HepG2 (cell line): ENCODE results near the gene CLTA. TPM values are rescaled to one million over a fixed set of nuclear protein-coding genes. Genes with fewer than 3 reads are reported as not detected.

Experiments used
- CC2D1A ChIP-seq: sonication (generic); formaldehyde crosslinking; IDR thresholded peaks from 2 replicates; pipeline ENCODE4 v1.8.1; 2023; ENCODE audit warnings: mild to moderate bottlenecking, missing genetic modification reagents
- FOXJ3 ChIP-seq: sonication (generic); formaldehyde crosslinking; IDR thresholded peaks from 2 replicates; pipeline ENCODE4 v1.4.0; 2020; ENCODE audit warnings: missing genetic modification reagents, mild to moderate bottlenecking, borderline replicate concordance
- FOXK1 ChIP-seq: sonication (generic); formaldehyde crosslinking; IDR thresholded peaks from 2 replicates; pipeline ENCODE4 v1.4.0; 2020; ENCODE audit warnings: low read depth, missing genetic modification reagents, borderline replicate concordance
- KLF9 ChIP-seq: IDR thresholded peaks from 2 replicates; pipeline ENCODE4 v1.6.1; 2016; ENCODE audit warnings: low read depth
- NFIB ChIP-seq: sonication (generic); formaldehyde crosslinking; IDR thresholded peaks from 2 replicates; pipeline ENCODE4 v1.9.0; 2021; ENCODE audit warnings: missing genetic modification reagents, mild to moderate bottlenecking, borderline replicate concordance
- THAP11 ChIP-seq: IDR thresholded peaks from 2 replicates; pipeline ENCODE4 v1.6.1; 2016; ENCODE audit warnings: missing biosample characterization, missing genetic modification reagents
- ZMYM4 ChIP-seq: sonication (generic); formaldehyde crosslinking; IDR thresholded peaks from 2 replicates; pipeline ENCODE4 v1.8.1; 2023; ENCODE audit warnings: mild to moderate bottlenecking, missing genetic modification reagents
- ZNF138 ChIP-seq: sonication (generic); formaldehyde crosslinking; IDR thresholded peaks from 2 replicates; pipeline ENCODE4 v1.5.0; 2020; ENCODE audit warnings: mild to moderate bottlenecking, low read depth, missing genetic modification reagents
- ZNF350 ChIP-seq: sonication (generic); formaldehyde crosslinking; IDR thresholded peaks from 2 replicates; pipeline ENCODE4 v1.4.0; 2020; ENCODE audit warnings: mild to moderate bottlenecking, low read depth, missing genetic modification reagents, borderline replicate concordance
- ZNF747 ChIP-seq: sonication (generic); formaldehyde crosslinking; IDR thresholded peaks from 2 replicates; pipeline ENCODE4 v1.8.1; 2023; ENCODE audit warnings: missing genetic modification reagents, mild to moderate bottlenecking, borderline replicate concordance
- ZNF850 ChIP-seq: sonication (generic); formaldehyde crosslinking; conservative IDR thresholded peaks from 2 replicates; pipeline ENCODE4 v1.9.0; 2021; ENCODE audit warnings: mild to moderate bottlenecking, missing genetic modification reagents
- polyA plus RNA-seq, 8 experiments: library from polyadenylated mRNA; depleted of rRNA in 3 of 8; stranded (reverse) in 7 of 8; unstranded in 1 of 8; fragments of >200 nt; fragmentation: Illumina TruSeq in 4 of 8; extraction: Trizol in 4 of 8; gene quantifications; 2 replicates each; pipeline versions ENCODE4 v1.2.1 to v1.2.3, GENCODE V29; 2011 to 2016; ENCODE audit warnings: low read depth in 4 of 8, missing spikeins in 1 of 8, mixed read lengths in 1 of 8; ENCODE audit not compliant: insufficient read depth in 1 of 8
- total RNA-seq, 5 experiments: library from RNA; depleted of rRNA; stranded (reverse); fragments of >200 nt; fragmentation: Illumina TruSeq; extraction: Trizol; gene quantifications; 2 replicates each; pipeline ENCODE4 v1.2.3, GENCODE V29; 2016; ENCODE audit warnings: low read depth in 1 of 5
- TF ChIP-seq, protein P1 (sequence below): sonication (generic); formaldehyde crosslinking; IDR thresholded peaks from 2 replicates; pipeline ENCODE4 v1.4.0; 2020; ENCODE audit warnings: mild to moderate bottlenecking, missing genetic modification reagents
- TF ChIP-seq, protein P2 (sequence below): fragments of 450-650 bp; IDR thresholded peaks from 2 replicates; pipeline ENCODE4 v1.6.1; 2017; ENCODE audit warnings: mild to moderate bottlenecking
- TF ChIP-seq, protein P3 (sequence below): sonication (generic); formaldehyde crosslinking; IDR thresholded peaks from 2 replicates; pipeline ENCODE4 v1.8.1; 2022; ENCODE audit warnings: mild to moderate bottlenecking, missing genetic modification reagents
- TF ChIP-seq, protein P4 (sequence below): sonication (generic); formaldehyde crosslinking; IDR thresholded peaks from 2 replicates; pipeline ENCODE4 v1.8.1; 2023; ENCODE audit warnings: missing genetic modification reagents, mild to moderate bottlenecking, borderline replicate concordance
- TF ChIP-seq, protein P5 (sequence below): sonication (generic); formaldehyde crosslinking; conservative IDR thresholded peaks from 2 replicates; pipeline ENCODE4 v1.8.1; 2023; ENCODE audit warnings: missing genetic modification reagents
- TF ChIP-seq, protein P6 (sequence below): IDR thresholded peaks from 2 replicates; pipeline ENCODE4 v1.6.1; 2012; ENCODE audit warnings: low read length, improper control_type of control experiment

Gene CLTA
- total and polyA plus RNA-seq, 2 of the 13 experiments (the other 11 are each of a cell fraction or from before 2014, with no cell fraction given) = 143 to 222 TPM

DNA sequence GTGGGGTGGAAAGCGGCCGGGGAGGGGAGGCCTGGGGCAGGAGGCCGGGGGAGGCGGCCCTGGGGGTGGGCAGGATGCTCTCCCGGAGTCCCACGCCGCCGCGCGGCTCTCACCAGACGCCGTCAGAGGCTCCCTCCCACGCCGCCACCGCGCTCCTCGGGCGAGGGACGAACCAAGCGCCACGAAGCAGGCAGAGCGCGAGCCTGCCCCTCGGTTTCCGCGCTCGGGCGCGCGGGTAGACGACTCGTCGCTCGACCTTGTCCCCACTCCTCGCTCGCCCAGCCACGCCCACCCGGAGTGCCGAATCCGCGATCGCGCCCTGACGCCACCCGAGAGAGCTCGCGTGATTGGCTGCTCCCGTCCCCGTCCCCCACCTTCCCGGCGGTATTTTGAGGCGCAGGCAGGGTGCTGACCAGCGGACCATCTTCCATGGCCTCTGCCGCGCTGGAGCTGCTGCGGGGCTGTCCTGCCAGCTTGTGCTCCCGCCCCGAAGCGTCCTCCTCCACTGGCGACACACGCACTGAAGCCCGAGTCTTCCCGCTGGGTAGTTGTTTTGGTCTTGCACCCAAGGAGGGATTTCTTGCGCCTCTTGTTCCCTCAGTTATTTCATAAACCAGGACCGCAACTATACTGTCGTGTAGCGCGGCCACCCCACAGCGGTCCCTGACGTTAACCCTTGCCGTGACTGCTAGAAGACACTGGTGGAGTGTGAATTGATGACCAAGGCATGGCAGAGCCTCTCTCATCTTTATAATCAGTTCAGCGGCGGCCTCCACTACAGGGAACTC lies 67.7 kb downstream of the CLTA start, which contains the start of gene GNE (continued):
- TF ChIP-seq, protein P1, sequence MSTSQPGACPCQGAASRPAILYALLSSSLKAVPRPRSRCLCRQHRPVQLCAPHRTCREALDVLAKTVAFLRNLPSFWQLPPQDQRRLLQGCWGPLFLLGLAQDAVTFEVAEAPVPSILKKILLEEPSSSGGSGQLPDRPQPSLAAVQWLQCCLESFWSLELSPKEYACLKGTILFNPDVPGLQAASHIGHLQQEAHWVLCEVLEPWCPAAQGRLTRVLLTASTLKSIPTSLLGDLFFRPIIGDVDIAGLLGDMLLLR (CRISPR knock-in tag) = peak; percentile 56
- TF ChIP-seq, protein P2, sequence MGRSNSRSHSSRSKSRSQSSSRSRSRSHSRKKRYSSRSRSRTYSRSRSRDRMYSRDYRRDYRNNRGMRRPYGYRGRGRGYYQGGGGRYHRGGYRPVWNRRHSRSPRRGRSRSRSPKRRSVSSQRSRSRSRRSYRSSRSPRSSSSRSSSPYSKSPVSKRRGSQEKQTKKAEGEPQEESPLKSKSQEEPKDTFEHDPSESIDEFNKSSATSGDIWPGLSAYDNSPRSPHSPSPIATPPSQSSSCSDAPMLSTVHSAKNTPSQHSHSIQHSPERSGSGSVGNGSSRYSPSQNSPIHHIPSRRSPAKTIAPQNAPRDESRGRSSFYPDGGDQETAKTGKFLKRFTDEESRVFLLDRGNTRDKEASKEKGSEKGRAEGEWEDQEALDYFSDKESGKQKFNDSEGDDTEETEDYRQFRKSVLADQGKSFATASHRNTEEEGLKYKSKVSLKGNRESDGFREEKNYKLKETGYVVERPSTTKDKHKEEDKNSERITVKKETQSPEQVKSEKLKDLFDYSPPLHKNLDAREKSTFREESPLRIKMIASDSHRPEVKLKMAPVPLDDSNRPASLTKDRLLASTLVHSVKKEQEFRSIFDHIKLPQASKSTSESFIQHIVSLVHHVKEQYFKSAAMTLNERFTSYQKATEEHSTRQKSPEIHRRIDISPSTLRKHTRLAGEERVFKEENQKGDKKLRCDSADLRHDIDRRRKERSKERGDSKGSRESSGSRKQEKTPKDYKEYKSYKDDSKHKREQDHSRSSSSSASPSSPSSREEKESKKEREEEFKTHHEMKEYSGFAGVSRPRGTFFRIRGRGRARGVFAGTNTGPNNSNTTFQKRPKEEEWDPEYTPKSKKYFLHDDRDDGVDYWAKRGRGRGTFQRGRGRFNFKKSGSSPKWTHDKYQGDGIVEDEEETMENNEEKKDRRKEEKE = no peak
- TF ChIP-seq ZNF350 (CRISPR knock-in tag) (0 out of 2 replicates have a peak, but pooled peaks have one; percentile 44), ZNF138 (CRISPR knock-in tag) (no peak), THAP11 (peak; percentile 90), FOXK1 (CRISPR knock-in tag) (peak; percentile 85; the same call in 1 of the 2 replicates), CC2D1A (no peak), KLF9 (CRISPR knock-in tag) (peak; percentile 84; the same call in 1 of the 2 replicates), ZNF747 (CRISPR knock-in tag) (no peak; the same call in 1 of the 2 replicates), ZMYM4 (CRISPR knock-in tag) (peak; percentile 85), NFIB (CRISPR knock-in tag) (no peak), ZNF850 (no peak), FOXJ3 (no peak)
- TF ChIP-seq, protein P3, sequence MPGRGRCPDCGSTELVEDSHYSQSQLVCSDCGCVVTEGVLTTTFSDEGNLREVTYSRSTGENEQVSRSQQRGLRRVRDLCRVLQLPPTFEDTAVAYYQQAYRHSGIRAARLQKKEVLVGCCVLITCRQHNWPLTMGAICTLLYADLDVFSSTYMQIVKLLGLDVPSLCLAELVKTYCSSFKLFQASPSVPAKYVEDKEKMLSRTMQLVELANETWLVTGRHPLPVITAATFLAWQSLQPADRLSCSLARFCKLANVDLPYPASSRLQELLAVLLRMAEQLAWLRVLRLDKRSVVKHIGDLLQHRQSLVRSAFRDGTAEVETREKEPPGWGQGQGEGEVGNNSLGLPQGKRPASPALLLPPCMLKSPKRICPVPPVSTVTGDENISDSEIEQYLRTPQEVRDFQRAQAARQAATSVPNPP = 0 out of 2 replicates have a peak, but pooled peaks have one; percentile 49
- TF ChIP-seq, protein P4, sequence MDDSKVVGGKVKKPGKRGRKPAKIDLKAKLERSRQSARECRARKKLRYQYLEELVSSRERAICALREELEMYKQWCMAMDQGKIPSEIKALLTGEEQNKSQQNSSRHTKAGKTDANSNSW (CRISPR knock-in tag) = no peak
- TF ChIP-seq, protein P5, sequence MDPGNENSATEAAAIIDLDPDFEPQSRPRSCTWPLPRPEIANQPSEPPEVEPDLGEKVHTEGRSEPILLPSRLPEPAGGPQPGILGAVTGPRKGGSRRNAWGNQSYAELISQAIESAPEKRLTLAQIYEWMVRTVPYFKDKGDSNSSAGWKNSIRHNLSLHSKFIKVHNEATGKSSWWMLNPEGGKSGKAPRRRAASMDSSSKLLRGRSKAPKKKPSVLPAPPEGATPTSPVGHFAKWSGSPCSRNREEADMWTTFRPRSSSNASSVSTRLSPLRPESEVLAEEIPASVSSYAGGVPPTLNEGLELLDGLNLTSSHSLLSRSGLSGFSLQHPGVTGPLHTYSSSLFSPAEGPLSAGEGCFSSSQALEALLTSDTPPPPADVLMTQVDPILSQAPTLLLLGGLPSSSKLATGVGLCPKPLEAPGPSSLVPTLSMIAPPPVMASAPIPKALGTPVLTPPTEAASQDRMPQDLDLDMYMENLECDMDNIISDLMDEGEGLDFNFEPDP (CRISPR knock-in tag) = no peak
- TF ChIP-seq, protein P6, sequence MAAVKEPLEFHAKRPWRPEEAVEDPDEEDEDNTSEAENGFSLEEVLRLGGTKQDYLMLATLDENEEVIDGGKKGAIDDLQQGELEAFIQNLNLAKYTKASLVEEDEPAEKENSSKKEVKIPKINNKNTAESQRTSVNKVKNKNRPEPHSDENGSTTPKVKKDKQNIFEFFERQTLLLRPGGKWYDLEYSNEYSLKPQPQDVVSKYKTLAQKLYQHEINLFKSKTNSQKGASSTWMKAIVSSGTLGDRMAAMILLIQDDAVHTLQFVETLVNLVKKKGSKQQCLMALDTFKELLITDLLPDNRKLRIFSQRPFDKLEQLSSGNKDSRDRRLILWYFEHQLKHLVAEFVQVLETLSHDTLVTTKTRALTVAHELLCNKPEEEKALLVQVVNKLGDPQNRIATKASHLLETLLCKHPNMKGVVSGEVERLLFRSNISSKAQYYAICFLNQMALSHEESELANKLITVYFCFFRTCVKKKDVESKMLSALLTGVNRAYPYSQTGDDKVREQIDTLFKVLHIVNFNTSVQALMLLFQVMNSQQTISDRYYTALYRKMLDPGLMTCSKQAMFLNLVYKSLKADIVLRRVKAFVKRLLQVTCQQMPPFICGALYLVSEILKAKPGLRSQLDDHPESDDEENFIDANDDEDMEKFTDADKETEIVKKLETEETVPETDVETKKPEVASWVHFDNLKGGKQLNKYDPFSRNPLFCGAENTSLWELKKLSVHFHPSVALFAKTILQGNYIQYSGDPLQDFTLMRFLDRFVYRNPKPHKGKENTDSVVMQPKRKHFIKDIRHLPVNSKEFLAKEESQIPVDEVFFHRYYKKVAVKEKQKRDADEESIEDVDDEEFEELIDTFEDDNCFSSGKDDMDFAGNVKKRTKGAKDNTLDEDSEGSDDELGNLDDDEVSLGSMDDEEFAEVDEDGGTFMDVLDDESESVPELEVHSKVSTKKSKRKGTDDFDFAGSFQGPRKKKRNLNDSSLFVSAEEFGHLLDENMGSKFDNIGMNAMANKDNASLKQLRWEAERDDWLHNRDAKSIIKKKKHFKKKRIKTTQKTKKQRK = no peak
